ENCODE data around the gene PCLO.

The PCLO gene

DNA sequence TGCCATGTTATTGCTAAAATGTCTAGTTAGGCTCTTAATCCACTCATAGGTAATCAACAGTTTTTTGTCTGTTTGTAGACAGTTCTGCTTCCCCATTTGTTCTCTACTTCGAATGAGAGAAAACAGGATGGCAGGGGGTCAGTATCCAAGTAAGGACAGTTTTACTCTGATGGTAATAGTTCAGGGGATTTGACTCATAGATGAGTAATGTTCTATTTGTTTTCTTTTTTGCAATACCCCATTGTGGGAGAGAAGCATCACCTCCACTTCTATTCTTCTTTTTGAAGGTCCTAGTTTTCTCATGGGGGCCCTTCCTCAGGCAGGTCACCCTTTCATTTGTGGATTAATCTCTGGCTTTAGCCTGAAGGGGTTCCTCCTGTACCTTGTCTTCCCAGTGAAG lies 13.9 kb downstream of the PCLO start:
- DNase-seq (ENCODE audit: low read depth): no peak
- no peak overlapping the region for H3K4me3 ChIP-seq (ENCODE audit: control insufficient read depth, low read depth, low read length)
- TF ChIP-seq, protein P1, sequence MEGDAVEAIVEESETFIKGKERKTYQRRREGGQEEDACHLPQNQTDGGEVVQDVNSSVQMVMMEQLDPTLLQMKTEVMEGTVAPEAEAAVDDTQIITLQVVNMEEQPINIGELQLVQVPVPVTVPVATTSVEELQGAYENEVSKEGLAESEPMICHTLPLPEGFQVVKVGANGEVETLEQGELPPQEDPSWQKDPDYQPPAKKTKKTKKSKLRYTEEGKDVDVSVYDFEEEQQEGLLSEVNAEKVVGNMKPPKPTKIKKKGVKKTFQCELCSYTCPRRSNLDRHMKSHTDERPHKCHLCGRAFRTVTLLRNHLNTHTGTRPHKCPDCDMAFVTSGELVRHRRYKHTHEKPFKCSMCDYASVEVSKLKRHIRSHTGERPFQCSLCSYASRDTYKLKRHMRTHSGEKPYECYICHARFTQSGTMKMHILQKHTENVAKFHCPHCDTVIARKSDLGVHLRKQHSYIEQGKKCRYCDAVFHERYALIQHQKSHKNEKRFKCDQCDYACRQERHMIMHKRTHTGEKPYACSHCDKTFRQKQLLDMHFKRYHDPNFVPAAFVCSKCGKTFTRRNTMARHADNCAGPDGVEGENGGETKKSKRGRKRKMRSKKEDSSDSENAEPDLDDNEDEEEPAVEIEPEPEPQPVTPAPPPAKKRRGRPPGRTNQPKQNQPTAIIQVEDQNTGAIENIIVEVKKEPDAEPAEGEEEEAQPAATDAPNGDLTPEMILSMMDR (IDR thresholded peaks at IDR 0.05; ENCODE audit: control insufficient read depth, insufficient read depth, low read depth, low read length, missing control alignments): no peak

DNA sequence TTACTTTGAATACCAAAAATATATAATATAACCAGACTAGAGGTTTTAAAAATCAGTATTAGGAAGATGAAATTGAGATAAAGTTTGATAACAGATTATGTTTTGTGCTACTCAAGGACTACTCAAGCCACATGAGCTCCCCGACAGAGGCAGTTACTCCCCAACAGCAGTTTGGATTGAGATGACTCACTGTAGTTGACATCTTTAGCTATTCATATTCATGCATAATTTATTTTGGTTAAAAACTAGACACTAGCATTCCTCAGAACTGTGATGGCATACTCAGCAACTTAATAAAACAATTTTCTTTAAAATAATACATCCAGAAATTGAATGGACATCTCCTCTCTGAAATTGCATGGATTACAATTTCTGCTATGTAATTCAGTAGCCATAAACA lies 19.6 kb downstream of the PCLO start:
- no peak for DNase-seq (ENCODE audit: low read depth)
- TF ChIP-seq, protein P1 (IDR thresholded peaks at IDR 0.05; ENCODE audit: control insufficient read depth, insufficient read depth, low read depth, low read length, missing control alignments): no peak
- no peak overlapping the region for H3K4me3 ChIP-seq (ENCODE audit: control insufficient read depth, low read depth, low read length)

DNA sequence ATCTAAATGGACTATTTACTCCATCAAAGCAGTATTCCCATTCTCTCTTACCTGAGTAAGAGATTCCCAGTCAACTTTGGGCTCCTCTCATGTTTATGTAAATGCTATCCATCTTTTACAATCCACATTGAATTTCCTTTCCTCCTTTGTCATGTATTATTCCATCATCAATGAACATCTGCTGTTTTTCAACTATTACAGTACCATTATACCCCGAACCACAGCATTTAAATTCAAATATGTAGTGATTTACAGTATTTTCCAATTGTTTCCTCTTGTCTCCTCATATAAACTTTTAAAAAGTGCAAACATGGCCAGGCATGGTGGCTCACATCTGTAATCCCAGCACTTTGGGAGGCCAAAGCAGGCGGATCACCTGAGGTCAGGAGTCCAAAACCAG lies 20.3 kb downstream of the PCLO start:
- DNase-seq (ENCODE audit: low read depth): no peak
- no peak overlapping the region for H3K4me3 ChIP-seq (ENCODE audit: control insufficient read depth, low read depth, low read length)
- TF ChIP-seq, protein P1 (IDR thresholded peaks at IDR 0.05; ENCODE audit: control insufficient read depth, insufficient read depth, low read depth, low read length, missing control alignments): no peak

DNA sequence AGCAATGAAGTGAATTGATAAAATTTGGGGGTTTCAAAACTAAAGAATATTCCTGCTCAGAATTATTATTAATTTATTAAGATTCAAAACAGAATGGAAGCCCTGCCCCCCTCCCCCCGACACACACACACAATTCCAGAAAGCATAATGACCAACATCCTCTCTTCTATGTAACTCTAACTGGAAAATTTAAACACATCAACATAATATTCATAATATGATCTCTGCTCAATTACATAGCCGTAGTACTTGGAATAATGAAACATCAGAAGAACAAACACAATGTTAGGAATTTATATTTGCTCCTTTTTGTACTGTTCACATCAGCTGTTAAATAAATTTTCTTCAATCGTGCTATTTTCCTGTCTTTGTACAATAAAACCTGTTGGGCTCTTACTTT lies 20.8 kb downstream of the PCLO start:
- DNase-seq (ENCODE audit: low read depth): no peak
- H3K4me3 ChIP-seq (ENCODE audit: control insufficient read depth, low read depth, low read length): no peak overlapping the region
- TF ChIP-seq, protein P1 (IDR thresholded peaks at IDR 0.05; ENCODE audit: control insufficient read depth, insufficient read depth, low read depth, low read length, missing control alignments): no peak

DNA sequence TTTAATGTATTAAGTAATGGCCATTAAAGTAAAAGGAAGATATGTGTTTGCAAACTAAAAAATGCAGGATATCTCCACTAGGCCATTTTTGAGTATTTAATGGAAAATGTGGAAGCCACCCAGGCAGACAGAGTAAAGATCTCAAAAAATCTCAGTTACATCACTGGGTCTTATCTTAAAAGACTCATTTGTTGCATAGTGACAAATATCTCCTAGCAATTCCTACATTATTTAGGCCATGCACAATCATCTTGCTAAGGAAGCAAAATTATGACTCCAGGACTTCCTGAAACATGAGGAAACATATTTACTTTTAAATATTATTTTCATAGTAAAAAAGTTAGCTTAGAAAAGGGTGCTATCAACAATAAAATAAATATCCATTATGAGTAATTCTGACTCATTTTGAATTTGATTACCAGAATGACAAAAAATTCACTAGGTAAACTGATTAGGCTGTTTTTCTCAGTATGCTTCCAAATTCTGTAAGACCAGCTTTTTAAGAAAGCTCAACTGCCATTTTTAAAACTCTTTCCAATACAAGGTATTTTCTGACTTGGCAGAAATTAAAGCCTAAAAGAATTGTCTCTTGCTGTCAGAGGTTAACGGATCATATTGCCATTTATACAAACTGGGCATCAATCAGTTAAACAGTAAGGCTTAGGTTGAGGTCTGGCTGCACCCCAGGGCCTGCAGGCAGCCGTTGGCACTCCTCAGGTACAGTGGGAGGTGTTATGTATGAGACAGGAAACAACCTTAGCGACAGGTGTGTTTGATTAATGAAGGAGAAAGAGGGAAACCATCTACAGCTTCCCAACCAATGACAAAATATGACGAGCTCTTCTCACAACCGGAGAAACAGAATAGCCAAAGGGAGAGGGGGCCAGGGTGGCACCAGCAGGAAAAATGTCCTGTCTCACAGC lies 31.8 kb downstream of the PCLO start:
- TF ChIP-seq, protein P1 (IDR thresholded peaks at IDR 0.05; ENCODE audit: control insufficient read depth, insufficient read depth, low read depth, low read length, missing control alignments): no peak
- no peak overlapping the region for H3K4me3 ChIP-seq (ENCODE audit: control insufficient read depth, low read depth, low read length)
- no peak for DNase-seq (ENCODE audit: low read depth)

DNA sequence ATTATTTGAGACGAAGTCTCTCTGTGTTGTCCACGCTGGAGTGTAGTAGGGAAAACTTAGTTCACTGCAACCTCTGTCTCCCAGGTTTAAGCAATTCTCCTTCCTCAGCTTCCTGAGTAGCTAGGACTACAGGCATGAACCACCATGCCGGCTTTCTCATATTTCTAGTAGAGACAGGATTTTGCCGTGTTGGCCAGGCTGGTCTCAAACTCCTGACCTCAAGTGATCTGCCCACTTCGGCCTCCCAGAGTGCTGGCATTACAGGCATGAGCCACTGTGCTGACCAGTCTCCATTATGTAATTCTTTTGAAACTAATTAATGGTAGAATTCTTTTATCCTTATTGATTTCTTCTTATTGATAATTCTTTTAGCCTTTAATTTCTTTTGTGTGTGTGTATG lies 32.5 kb downstream of the PCLO start:
- no peak overlapping the region for H3K4me3 ChIP-seq (ENCODE audit: control insufficient read depth, low read depth, low read length)
- DNase-seq (ENCODE audit: low read depth): no peak
- TF ChIP-seq, protein P1 (IDR thresholded peaks at IDR 0.05; ENCODE audit: control insufficient read depth, insufficient read depth, low read depth, low read length, missing control alignments): no peak

Measured in AG09309 (cell line).